Liver (tissue), 9 donors: ENCODE measurements around the gene NUCKS1. TPM values are rescaled to one million over a fixed set of nuclear protein-coding genes. Genes with fewer than 3 reads are reported as not detected.

Experiments used
- DNase-seq: peaks from one replicate; pipeline ENCODE4 v3.0.0-alpha.2; 2017; ENCODE audit warnings: low spot score
- H3K27ac ChIP-seq, 2 donors: one replicate each; pipeline ENCODE4 v1.7.0; 2013; ENCODE audit warnings: inconsistent platforms in 2 of 2, low read length in 2 of 2, control low read depth in 1 of 2, low read depth in 1 of 2, mild to moderate bottlenecking in 1 of 2
- H3K27me3 ChIP-seq, 4 donors: one replicate each; pipeline versions ENCODE4 v1.6.1 to v1.7.0; 2013; ENCODE audit warnings: low read length in 3 of 4, inconsistent platforms in 1 of 4, mild to moderate bottlenecking in 1 of 4, moderate library complexity in 1 of 4; ENCODE audit not compliant: control insufficient read depth in 4 of 4, insufficient read depth in 4 of 4
- H3K36me3 ChIP-seq, 4 donors: one replicate each; pipeline versions ENCODE4 v1.6.1 to v1.7.0; 2013; ENCODE audit warnings: low read length in 3 of 4, mild to moderate bottlenecking in 3 of 4, low read depth in 1 of 4, moderate library complexity in 1 of 4; ENCODE audit not compliant: control insufficient read depth in 4 of 4, insufficient read depth in 3 of 4
- H3K4me1 ChIP-seq, 4 donors: one replicate each; pipeline versions ENCODE4 v1.6.1 to v1.7.0; 2013; ENCODE audit warnings: low read length in 3 of 4, mild to moderate bottlenecking in 3 of 4, moderate library complexity in 1 of 4; ENCODE audit not compliant: control insufficient read depth in 4 of 4, insufficient read depth in 4 of 4
- H3K4me3 ChIP-seq, 3 donors: one replicate each; pipeline versions ENCODE4 v1.6.1 to v1.7.0; 2013; ENCODE audit warnings: low read length in 3 of 3, control low read depth in 1 of 3, low read depth in 1 of 3, mild to moderate bottlenecking in 1 of 3
- H3K9ac ChIP-seq, 2 donors: one replicate each; pipeline ENCODE4 v1.7.0; 2013; ENCODE audit warnings: low read length in 2 of 2, mild to moderate bottlenecking in 2 of 2, moderate library complexity in 2 of 2, control low read depth in 1 of 2, low read depth in 1 of 2
- H3K9me3 ChIP-seq, 4 donors: one replicate each; pipeline versions ENCODE4 v1.6.1 to v1.7.0; 2013; ENCODE audit warnings: low read length in 3 of 4; ENCODE audit not compliant: control insufficient read depth in 4 of 4
- EGR1 ChIP-seq, 2 donors: IDR thresholded peaks; 2 replicates each; pipeline ENCODE4 v1.6.1; 2016 to 2018; ENCODE audit warnings: antibody characterized with exemption in 2 of 2, low read depth in 2 of 2
- FOXA1 ChIP-seq: IDR thresholded peaks from 2 replicates; pipeline ENCODE4 v1.6.1; 2016; ENCODE audit warnings: antibody characterized with exemption
- FOXA2 ChIP-seq: IDR thresholded peaks from 2 replicates; pipeline ENCODE4 v1.6.1; 2016; ENCODE audit warnings: antibody characterized with exemption
- GABPA ChIP-seq, 2 donors: IDR thresholded peaks in 1 of 2; conservative IDR thresholded peaks in 1 of 2; 2 replicates each; pipeline ENCODE4 v1.6.1; 2016; ENCODE audit warnings: antibody characterized with exemption in 2 of 2, mild to moderate bottlenecking in 1 of 2, moderate library complexity in 1 of 2
- HNF4A ChIP-seq, 2 donors: conservative IDR thresholded peaks; 2 replicates each; pipeline ENCODE4 v1.6.1; 2016; ENCODE audit warnings: antibody characterized with exemption in 2 of 2, mild to moderate bottlenecking in 2 of 2
- HNF4G ChIP-seq: IDR thresholded peaks from 2 replicates; pipeline ENCODE4 v1.6.1; 2016; ENCODE audit warnings: antibody characterized with exemption
- JUND ChIP-seq, 2 donors: IDR thresholded peaks; 2 replicates each; pipeline ENCODE4 v1.6.1; 2016; ENCODE audit warnings: antibody characterized with exemption in 2 of 2
- NR2F2 ChIP-seq: IDR thresholded peaks from 2 replicates; pipeline ENCODE4 v1.6.1; 2016; ENCODE audit warnings: antibody characterized with exemption
- RAD21 ChIP-seq, 2 donors: IDR thresholded peaks; 2 replicates each; pipeline ENCODE4 v1.6.1; 2016; ENCODE audit warnings: antibody characterized with exemption in 2 of 2, mild to moderate bottlenecking in 2 of 2
- RXRA ChIP-seq, 2 donors: IDR thresholded peaks; 2 replicates each; pipeline ENCODE4 v1.6.1; 2017 to 2018; ENCODE audit warnings: antibody characterized with exemption in 2 of 2, mild to moderate bottlenecking in 1 of 2
- SP1 ChIP-seq: IDR thresholded peaks from 2 replicates; pipeline ENCODE4 v1.6.1; 2018; ENCODE audit warnings: antibody characterized with exemption, mild to moderate bottlenecking
- TAF1 ChIP-seq: conservative IDR thresholded peaks from 2 replicates; pipeline ENCODE4 v1.6.1; 2016; ENCODE audit warnings: antibody characterized with exemption, mild to moderate bottlenecking
- YY1 ChIP-seq: IDR thresholded peaks from 2 replicates; pipeline ENCODE4 v1.6.1; 2016; ENCODE audit warnings: antibody characterized with exemption, mild to moderate bottlenecking
- WGBS: extraction: QIAGEN DNeasy Blood & Tissue Kit; methylation state at CpG from one replicate; pipeline ENCODE4 v1.1.7; 2013; 5-methylcytosine and 5-hydroxymethylcytosine counted together
- polyA plus RNA-seq, 2 donors: library from polyadenylated mRNA; stranded (reverse) in 1 of 2; unstranded in 1 of 2; fragments of 200-250 nt in 1 of 2; fragments of >200 nt in 1 of 2; fragmentation: Nextera tagmentation in 1 of 2; extraction: Ambion mirVana in 1 of 2; gene quantifications; one replicate each; pipeline versions ENCODE4 v1.2.1 to v1.2.3, GENCODE V29; 2013 to 2015
- total RNA-seq, 2 donors: library from RNA; depleted of rRNA; stranded (reverse); fragments of >200 nt; gene quantifications; one replicate each; pipeline ENCODE4 v1.2.3, GENCODE V29; 2014
- TF ChIP-seq, protein P1 (sequence below): IDR thresholded peaks from 2 replicates; pipeline ENCODE4 v1.6.1; 2016; ENCODE audit warnings: antibody characterized with exemption, mild to moderate bottlenecking
- TF ChIP-seq, protein P2 (sequence below): fragments of 150-350 bp; IDR thresholded peaks from 2 replicates; pipeline ENCODE4 v1.5.1; 2017; ENCODE audit warnings: improper control_type of control experiment, low read depth, low read length; ENCODE audit not compliant: missing input control
- TF ChIP-seq, protein P3 (sequence below): IDR thresholded peaks from 2 replicates; pipeline ENCODE4 v1.6.1; 2016; ENCODE audit warnings: antibody characterized with exemption
- TF ChIP-seq, protein P4 (sequence below): IDR thresholded peaks from 2 replicates; pipeline ENCODE4 v1.6.1; 2016; ENCODE audit warnings: antibody characterized with exemption
- TF ChIP-seq, protein P5 (sequence below): IDR thresholded peaks from 2 replicates; pipeline ENCODE4 v1.6.1; 2016; ENCODE audit warnings: antibody characterized with exemption
- donor health status: healthy.
- donor health status: healthy.
- donor health status: healthy.
- donor health status: healthy.
- donor health status: healthy.

NUCKS1 gene
- total and polyA plus RNA-seq, 4 donors = 27.0 to 86.1 (median 42.6) TPM

DNA sequence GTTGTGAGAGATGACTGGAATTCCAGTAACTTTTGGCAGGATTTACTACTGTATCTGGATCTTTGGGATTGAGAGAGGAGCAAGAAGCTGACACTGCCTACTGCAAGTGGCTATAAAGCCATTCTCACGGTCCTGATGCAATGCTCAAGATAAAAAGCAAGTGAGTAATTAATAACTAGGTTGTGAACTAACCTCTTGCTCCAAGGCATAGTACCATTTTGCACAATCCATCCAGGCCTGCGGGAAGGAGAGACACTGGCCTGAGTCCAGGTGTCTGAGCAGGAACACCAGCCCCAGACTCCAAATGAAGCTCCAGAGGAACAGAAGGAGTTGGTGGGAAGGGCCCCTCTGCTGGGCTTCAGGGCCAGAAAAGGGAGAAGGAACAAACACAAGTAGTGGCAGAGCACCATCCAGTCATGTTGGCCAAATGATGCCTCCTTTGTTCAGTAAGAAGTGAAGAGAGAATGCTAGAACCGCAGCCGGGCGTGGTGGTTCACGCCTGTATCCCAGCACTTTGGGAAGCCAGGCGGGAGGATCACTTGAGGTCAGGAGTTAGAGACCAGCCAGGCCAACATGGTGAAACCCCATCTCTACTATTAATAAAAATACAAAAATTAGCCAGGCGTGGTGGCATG, 59.7 kb downstream of the NUCKS1 start:
- TF ChIP-seq SP1 (peak; percentile 32), RAD21 (IDR thresholded peaks at IDR 0.05) (no peak), HNF4A (conservative IDR thresholded peaks at IDR 0.05) (peak; percentile 88 to 89), TAF1 (no peak), FOXA1 (no peak), EGR1 (IDR thresholded peaks at IDR 0.05; ENCODE audit: low read depth in 2 of 2) (no peak), RXRA (IDR thresholded peaks at IDR 0.05) (peak in 1 of 2 donors; percentile 58), GABPA (IDR thresholded peaks at IDR 0.05 in 1 of 2, conservative IDR thresholded peaks at IDR 0.05 in 1 of 2) (no peak), FOXA2 (no peak), NR2F2 (no peak), JUND (IDR thresholded peaks at IDR 0.05) (peak in 1 of 2 donors; percentile 48), YY1 (peak; percentile 33), HNF4G (peak; percentile 62)
- TF ChIP-seq, protein P1, sequence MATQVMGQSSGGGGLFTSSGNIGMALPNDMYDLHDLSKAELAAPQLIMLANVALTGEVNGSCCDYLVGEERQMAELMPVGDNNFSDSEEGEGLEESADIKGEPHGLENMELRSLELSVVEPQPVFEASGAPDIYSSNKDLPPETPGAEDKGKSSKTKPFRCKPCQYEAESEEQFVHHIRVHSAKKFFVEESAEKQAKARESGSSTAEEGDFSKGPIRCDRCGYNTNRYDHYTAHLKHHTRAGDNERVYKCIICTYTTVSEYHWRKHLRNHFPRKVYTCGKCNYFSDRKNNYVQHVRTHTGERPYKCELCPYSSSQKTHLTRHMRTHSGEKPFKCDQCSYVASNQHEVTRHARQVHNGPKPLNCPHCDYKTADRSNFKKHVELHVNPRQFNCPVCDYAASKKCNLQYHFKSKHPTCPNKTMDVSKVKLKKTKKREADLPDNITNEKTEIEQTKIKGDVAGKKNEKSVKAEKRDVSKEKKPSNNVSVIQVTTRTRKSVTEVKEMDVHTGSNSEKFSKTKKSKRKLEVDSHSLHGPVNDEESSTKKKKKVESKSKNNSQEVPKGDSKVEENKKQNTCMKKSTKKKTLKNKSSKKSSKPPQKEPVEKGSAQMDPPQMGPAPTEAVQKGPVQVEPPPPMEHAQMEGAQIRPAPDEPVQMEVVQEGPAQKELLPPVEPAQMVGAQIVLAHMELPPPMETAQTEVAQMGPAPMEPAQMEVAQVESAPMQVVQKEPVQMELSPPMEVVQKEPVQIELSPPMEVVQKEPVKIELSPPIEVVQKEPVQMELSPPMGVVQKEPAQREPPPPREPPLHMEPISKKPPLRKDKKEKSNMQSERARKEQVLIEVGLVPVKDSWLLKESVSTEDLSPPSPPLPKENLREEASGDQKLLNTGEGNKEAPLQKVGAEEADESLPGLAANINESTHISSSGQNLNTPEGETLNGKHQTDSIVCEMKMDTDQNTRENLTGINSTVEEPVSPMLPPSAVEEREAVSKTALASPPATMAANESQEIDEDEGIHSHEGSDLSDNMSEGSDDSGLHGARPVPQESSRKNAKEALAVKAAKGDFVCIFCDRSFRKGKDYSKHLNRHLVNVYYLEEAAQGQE = no peak
- TF ChIP-seq, protein P2, sequence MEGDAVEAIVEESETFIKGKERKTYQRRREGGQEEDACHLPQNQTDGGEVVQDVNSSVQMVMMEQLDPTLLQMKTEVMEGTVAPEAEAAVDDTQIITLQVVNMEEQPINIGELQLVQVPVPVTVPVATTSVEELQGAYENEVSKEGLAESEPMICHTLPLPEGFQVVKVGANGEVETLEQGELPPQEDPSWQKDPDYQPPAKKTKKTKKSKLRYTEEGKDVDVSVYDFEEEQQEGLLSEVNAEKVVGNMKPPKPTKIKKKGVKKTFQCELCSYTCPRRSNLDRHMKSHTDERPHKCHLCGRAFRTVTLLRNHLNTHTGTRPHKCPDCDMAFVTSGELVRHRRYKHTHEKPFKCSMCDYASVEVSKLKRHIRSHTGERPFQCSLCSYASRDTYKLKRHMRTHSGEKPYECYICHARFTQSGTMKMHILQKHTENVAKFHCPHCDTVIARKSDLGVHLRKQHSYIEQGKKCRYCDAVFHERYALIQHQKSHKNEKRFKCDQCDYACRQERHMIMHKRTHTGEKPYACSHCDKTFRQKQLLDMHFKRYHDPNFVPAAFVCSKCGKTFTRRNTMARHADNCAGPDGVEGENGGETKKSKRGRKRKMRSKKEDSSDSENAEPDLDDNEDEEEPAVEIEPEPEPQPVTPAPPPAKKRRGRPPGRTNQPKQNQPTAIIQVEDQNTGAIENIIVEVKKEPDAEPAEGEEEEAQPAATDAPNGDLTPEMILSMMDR = no peak
- TF ChIP-seq, protein P3, sequence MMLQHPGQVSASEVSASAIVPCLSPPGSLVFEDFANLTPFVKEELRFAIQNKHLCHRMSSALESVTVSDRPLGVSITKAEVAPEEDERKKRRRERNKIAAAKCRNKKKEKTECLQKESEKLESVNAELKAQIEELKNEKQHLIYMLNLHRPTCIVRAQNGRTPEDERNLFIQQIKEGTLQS = no peak
- TF ChIP-seq, protein P4, sequence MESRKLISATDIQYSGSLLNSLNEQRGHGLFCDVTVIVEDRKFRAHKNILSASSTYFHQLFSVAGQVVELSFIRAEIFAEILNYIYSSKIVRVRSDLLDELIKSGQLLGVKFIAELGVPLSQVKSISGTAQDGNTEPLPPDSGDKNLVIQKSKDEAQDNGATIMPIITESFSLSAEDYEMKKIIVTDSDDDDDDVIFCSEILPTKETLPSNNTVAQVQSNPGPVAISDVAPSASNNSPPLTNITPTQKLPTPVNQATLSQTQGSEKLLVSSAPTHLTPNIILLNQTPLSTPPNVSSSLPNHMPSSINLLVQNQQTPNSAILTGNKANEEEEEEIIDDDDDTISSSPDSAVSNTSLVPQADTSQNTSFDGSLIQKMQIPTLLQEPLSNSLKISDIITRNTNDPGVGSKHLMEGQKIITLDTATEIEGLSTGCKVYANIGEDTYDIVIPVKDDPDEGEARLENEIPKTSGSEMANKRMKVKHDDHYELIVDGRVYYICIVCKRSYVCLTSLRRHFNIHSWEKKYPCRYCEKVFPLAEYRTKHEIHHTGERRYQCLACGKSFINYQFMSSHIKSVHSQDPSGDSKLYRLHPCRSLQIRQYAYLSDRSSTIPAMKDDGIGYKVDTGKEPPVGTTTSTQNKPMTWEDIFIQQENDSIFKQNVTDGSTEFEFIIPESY = no peak
- TF ChIP-seq, protein P5, sequence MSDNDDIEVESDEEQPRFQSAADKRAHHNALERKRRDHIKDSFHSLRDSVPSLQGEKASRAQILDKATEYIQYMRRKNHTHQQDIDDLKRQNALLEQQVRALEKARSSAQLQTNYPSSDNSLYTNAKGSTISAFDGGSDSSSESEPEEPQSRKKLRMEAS = peak; percentile 31
- 77% methylated on average over 8 of the region's 8 CpGs for WGBS
- Histone ChIP-seq H3K4me1 (peaks cover 2 to 9% (median 8%) of the 10 kb centered on the region in 4 donors), H3K9me3 (no peaks in the 10 kb centered on the region), H3K9ac (no peak overlapping the region), H3K4me3 (no peak overlapping the region), H3K27ac (no peak overlapping the region), H3K36me3 (no peaks in the 10 kb centered on the region), H3K27me3 (no peaks in the 10 kb centered on the region)
- DNase-seq = no peak
